HG02678 (cell line): ENCODE data around the gene LRRC71.

ENCODE experiments used
- ATAC-seq: cut with Tn5 transposase; IDR thresholded peaks from one replicate; pipeline ENCODE4 v1.9.1; 2021; ENCODE audit warnings: mild to moderate bottlenecking, moderate library complexity; ENCODE audit not compliant: unreplicated experiment

Gene LRRC71

GRCh38 chr1:156945881-156946661 is 25.6 kb downstream of the LRRC71 start:
- ATAC-seq, result no peak

GRCh38 chr1:156947127-156947526 is 26.7 kb downstream of the LRRC71 start:
- ATAC-seq, result no peak

GRCh38 chr1:156947818-156948525 is 27.5 kb downstream of the LRRC71 start:
- no peak for ATAC-seq

- ATAC-seq, result no peak
Measured at GRCh38 chr1:156948708-156949107, 28.3 kb downstream of the LRRC71 start.

- ATAC-seq, result no peak
Measured at GRCh38 chr1:156949127-156949526, 28.7 kb downstream of the LRRC71 start.

- no peak for ATAC-seq
Measured at GRCh38 chr1:156951371-156951770, 30.9 kb downstream of the LRRC71 start.

- ATAC-seq, result no peak
Measured at GRCh38 chr1:156953571-156953970, 33.1 kb downstream of the LRRC71 start.

- ATAC-seq, result no peak
Measured at GRCh38 chr1:156956333-156956732, 35.9 kb downstream of the LRRC71 start.

GRCh38 chr1:156957634-156958033 is 37.2 kb downstream of the LRRC71 start:
- ATAC-seq, result no peak

- ATAC-seq, result no peak
Measured at GRCh38 chr1:156958247-156958714, 37.8 kb downstream of the LRRC71 start.

GRCh38 chr1:156959414-156959813 is 39.0 kb downstream of the LRRC71 start:
- ATAC-seq, result no peak

GRCh38 chr1:156959925-156960324 is 39.5 kb downstream of the LRRC71 start:
- ATAC-seq, result no peak

- ATAC-seq, result no peak
Measured at GRCh38 chr1:156961709-156962108, 41.3 kb downstream of the LRRC71 start.

GRCh38 chr1:156963621-156964020 is 43.2 kb downstream of the LRRC71 start:
- ATAC-seq, result no peak

- ATAC-seq, result no peak
Measured at GRCh38 chr1:156964441-156964840, 44.0 kb downstream of the LRRC71 start.

GRCh38 chr1:156969496-156969895 is 49.1 kb downstream of the LRRC71 start:
- ATAC-seq, result no peak

- no peak for ATAC-seq
Measured at GRCh38 chr1:156970017-156970416, 49.6 kb downstream of the LRRC71 start.

GRCh38 chr1:156973417-156973816 is 53.0 kb downstream of the LRRC71 start:
- ATAC-seq, result no peak

- no peak for ATAC-seq
Measured at GRCh38 chr1:156975084-156975483, 54.7 kb downstream of the LRRC71 start.

GRCh38 chr1:156980551-156980950 is 60.1 kb downstream of the LRRC71 start:
- ATAC-seq, result no peak
